GM12878 (cell line): ENCODE results near the gene NEXMIF. TPM values are rescaled to one million over a fixed set of nuclear protein-coding genes. Genes with fewer than 3 reads are reported as not detected.

Experiments used
- BHLHE40 ChIP-seq, 2 experiments: fragments of 450-650 bp in 1 of 2; IDR thresholded peaks; 2 replicates each; pipeline ENCODE4 v1.6.1; 2011 to 2017; ENCODE audit warnings: low read depth in 2 of 2, borderline replicate concordance in 1 of 2, improper control_type of control experiment in 1 of 2, low read length in 1 of 2, mild to moderate bottlenecking in 1 of 2
- KAT2A ChIP-seq: conservative IDR thresholded peaks from 2 replicates; pipeline ENCODE4 v1.6.1; 2011; ENCODE audit warnings: low read depth, low read length; ENCODE audit not compliant: control insufficient read depth
- RELA ChIP-seq: fragments of 450-650 bp; IDR thresholded peaks from 2 replicates; pipeline ENCODE4 v1.8.0; 2014; ENCODE audit warnings: borderline replicate concordance; ENCODE audit not compliant: partially characterized antibody
- SPI1 ChIP-seq: IDR thresholded peaks from 2 replicates; pipeline ENCODE4 v1.6.1; 2011; ENCODE audit warnings: low read depth, mild to moderate bottlenecking, low read length, moderate library complexity, borderline replicate concordance; ENCODE audit not compliant: insufficient read depth
- ZNF384 ChIP-seq: IDR thresholded peaks from 2 replicates; pipeline ENCODE4 v1.6.1; 2012; ENCODE audit warnings: low read depth, mild to moderate bottlenecking, low read length, improper control_type of control experiment, borderline replicate concordance
- polyA plus RNA-seq, 11 experiments: library from polyadenylated mRNA; depleted of rRNA in 4 of 11; unstranded in 6 of 11; stranded (reverse) in 5 of 11; fragments of >200 nt; fragmentation: Nextera tagmentation in 4 of 11; fragmentation: Illumina TruSeq in 1 of 11; extraction: Ambion mirVana in 4 of 11; extraction: Trizol in 1 of 11; gene quantifications; 1 replicate in 1 of 11; 2 replicates in 10 of 11; pipeline versions ENCODE4 v1.2.1 to v1.2.3, GENCODE V29; 2011 to 2016; ENCODE audit warnings: inconsistent platforms in 2 of 11, missing spikeins in 2 of 11, low read depth in 1 of 11
- total RNA-seq, 4 experiments: library from RNA; depleted of rRNA in 3 of 4; stranded (reverse); fragments of >200 nt in 3 of 4; fragmentation: Illumina TruSeq in 1 of 4; extraction: Trizol in 1 of 4; gene quantifications; 2 replicates each; pipeline versions ENCODE4 v1.2.1 to v1.2.3, GENCODE V29; 2013 to 2021
- TF ChIP-seq, protein P1 (sequence below): fragments of 450-650 bp; IDR thresholded peaks from 2 replicates; pipeline ENCODE4 v1.6.1; 2017; ENCODE audit warnings: mild to moderate bottlenecking, moderate library complexity

The NEXMIF gene
- total and polyA plus RNA-seq, 10 of the 15 experiments (the other 5 are each of a cell fraction or from before 2014, with no cell fraction given): 0.75 to 10.4 (median 4.3) TPM

- TF ChIP-seq, protein P1, sequence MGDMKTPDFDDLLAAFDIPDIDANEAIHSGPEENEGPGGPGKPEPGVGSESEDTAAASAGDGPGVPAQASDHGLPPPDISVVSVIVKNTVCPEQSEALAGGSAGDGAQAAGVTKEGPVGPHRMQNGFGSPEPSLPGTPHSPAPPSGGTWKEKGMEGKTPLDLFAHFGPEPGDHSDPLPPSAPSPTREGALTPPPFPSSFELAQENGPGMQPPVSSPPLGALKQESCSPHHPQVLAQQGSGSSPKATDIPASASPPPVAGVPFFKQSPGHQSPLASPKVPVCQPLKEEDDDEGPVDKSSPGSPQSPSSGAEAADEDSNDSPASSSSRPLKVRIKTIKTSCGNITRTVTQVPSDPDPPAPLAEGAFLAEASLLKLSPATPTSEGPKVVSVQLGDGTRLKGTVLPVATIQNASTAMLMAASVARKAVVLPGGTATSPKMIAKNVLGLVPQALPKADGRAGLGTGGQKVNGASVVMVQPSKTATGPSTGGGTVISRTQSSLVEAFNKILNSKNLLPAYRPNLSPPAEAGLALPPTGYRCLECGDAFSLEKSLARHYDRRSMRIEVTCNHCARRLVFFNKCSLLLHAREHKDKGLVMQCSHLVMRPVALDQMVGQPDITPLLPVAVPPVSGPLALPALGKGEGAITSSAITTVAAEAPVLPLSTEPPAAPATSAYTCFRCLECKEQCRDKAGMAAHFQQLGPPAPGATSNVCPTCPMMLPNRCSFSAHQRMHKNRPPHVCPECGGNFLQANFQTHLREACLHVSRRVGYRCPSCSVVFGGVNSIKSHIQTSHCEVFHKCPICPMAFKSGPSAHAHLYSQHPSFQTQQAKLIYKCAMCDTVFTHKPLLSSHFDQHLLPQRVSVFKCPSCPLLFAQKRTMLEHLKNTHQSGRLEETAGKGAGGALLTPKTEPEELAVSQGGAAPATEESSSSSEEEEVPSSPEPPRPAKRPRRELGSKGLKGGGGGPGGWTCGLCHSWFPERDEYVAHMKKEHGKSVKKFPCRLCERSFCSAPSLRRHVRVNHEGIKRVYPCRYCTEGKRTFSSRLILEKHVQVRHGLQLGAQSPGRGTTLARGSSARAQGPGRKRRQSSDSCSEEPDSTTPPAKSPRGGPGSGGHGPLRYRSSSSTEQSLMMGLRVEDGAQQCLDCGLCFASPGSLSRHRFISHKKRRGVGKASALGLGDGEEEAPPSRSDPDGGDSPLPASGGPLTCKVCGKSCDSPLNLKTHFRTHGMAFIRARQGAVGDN: no peak; the same call in 1 of the 2 replicates
- no peak for TF ChIP-seq SPI1
- no peak for TF ChIP-seq RELA
- TF ChIP-seq KAT2A: no peak
- TF ChIP-seq BHLHE40 (IDR thresholded peaks at IDR 0.05; ENCODE audit: borderline replicate concordance in 1 of 2, low read depth in 2 of 2, low read length in 1 of 2): no peak
- 0 out of 2 replicates have a peak, but pooled peaks have one; percentile 7 for TF ChIP-seq ZNF384
Observed at GRCh38 chrX:74923942-74924448, 1.3 kb downstream of the NEXMIF start (continued).
